SK-N-DZ (cell line): ENCODE data around the gene VIT.

Source experiments
- DNase-seq: peaks from one replicate; pipeline ENCODE4 v3.0.0-alpha.2; 2015; ENCODE audit warnings: low spot score

VIT gene

GRCh38 chr2:36762764-36763490 is 66.4 kb downstream of the VIT start:
- DNase-seq: no peak

- DNase-seq: no peak
Measured at GRCh38 chr2:36769106-36769505, 72.6 kb downstream of the VIT start.

GRCh38 chr2:36770542-36771287 is 74.2 kb downstream of the VIT start:
- peak; percentile 12 for DNase-seq

- no peak for DNase-seq
Measured at GRCh38 chr2:36771671-36772070, 75.2 kb downstream of the VIT start.

- DNase-seq: no peak
Measured at GRCh38 chr2:36773947-36774346, 77.4 kb downstream of the VIT start.

GRCh38 chr2:36775261-36775660 is 78.8 kb downstream of the VIT start:
- DNase-seq: no peak

- DNase-seq: no peak
Measured at GRCh38 chr2:36775806-36776205, 79.3 kb downstream of the VIT start.

GRCh38 chr2:36777272-36777671 is 80.8 kb downstream of the VIT start:
- DNase-seq: no peak

- no peak for DNase-seq
Measured at GRCh38 chr2:36777788-36778187, 81.3 kb downstream of the VIT start.

GRCh38 chr2:36779462-36779861 is 83.0 kb downstream of the VIT start:
- no peak for DNase-seq

- peak; percentile 41 for DNase-seq
Measured at GRCh38 chr2:36780231-36780839, 83.8 kb downstream of the VIT start.

GRCh38 chr2:36781907-36782720 is 85.6 kb downstream of the VIT start:
- no peak for DNase-seq

GRCh38 chr2:36783246-36783645 is 86.7 kb downstream of the VIT start:
- no peak for DNase-seq

- DNase-seq: peak; percentile 41
Measured at GRCh38 chr2:36785179-36785795, 88.8 kb downstream of the VIT start.

- DNase-seq: no peak
Measured at GRCh38 chr2:36789181-36789804, 92.8 kb downstream of the VIT start.

GRCh38 chr2:36792951-36793350 is 96.4 kb downstream of the VIT start:
- DNase-seq: no peak

- DNase-seq: no peak
Measured at GRCh38 chr2:36797324-36798070, 101.0 kb downstream of the VIT start.

- no peak for DNase-seq
Measured at GRCh38 chr2:36798724-36799123, 102.2 kb downstream of the VIT start.

GRCh38 chr2:36800381-36800780 is 103.9 kb downstream of the VIT start:
- no peak for DNase-seq

- no peak for DNase-seq
Measured at GRCh38 chr2:36801088-36801487, 104.6 kb downstream of the VIT start.
